SK-N-DZ (cell line): ENCODE data around the gene TNS2.
"Not testable (repeated sequence)": the region's sequence is repeated elsewhere in the genome, so short reads cannot be mapped to it uniquely, and the experiment has no call there.

Experiments
- DNase-seq: peaks from one replicate; pipeline ENCODE4 v3.0.0-alpha.2; 2015; ENCODE audit warnings: low spot score

TNS2 gene

DNA sequence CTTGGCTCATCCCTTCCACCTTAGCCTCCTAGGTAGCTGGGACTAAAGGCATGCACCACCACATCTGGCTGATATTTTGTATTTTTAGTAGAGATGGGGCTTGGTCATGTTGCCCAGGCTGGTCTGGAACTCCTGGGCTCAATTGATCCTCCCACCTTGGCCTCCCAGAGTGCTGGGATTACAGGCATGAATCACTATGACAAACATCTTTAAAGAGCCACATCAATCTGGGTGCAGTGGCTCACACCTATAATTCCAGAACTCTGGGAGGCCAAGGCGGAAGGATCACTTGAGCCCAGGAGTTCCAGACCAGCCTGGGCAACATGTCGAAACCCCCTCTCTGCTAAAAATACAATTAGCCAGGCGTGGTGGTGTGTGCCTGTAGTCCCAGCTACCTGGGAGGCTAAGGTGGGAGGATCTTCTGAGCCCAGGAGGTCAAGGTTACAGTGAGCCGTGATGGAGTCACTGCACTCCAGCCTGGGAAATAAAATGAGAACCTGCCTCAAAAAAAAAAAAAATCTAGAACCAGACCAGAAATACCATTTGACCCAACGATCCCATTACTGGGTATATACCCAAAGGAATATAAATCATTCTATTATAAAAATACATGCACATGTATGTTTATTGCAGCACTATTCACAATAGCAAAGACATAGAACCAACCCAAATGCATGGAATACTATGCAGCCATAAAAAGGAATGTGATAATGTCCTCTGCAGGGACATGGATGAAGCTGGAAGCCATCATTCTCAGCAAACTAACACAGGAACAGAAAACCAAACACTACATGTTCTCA lies 45.1 kb downstream of the TNS2 start:
- not testable (repeated sequence) for DNase-seq

- not testable (repeated sequence) for DNase-seq
Observed at GRCh38 chr12:53095596-53095895, 45.7 kb downstream of the TNS2 start.

DNA sequence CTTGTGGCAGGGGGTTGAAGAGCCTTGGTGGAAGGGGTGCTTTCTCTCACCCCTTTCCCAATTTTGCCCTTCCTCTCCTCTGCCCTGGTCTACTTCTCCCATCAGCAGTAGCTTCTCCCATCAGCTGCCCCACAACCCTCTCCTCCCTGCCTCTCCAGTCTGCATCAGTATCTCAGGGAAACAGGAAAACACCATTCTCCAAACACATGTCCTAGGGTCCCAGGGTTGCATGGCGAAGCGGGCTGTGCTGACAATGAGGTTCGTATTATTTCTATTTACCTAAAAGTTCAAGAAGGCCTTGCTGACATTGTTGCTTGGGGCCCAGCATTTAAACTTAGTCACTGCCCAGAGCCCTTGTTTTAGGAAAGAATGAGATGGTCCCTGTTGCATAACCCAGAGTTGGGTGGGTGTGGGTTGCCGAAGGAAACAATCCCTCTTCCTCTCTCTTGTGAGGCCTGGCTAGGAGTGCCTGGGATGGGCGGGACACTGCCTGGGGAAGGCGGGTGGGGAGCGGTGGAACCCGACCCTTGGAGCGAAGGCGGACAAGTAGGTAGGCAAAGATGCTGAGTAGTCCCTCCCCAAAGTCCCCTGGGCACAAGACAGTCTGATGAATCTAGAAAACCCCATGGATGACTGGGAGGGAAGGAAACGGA lies 46.4 kb downstream of the TNS2 start:
- no peak for DNase-seq

GRCh38 chr12:53096759-53097158 lies 46.9 kb downstream of the TNS2 start:
- no peak for DNase-seq

GRCh38 chr12:53097207-53097563 lies 47.3 kb downstream of the TNS2 start:
- DNase-seq, result no peak

DNA sequence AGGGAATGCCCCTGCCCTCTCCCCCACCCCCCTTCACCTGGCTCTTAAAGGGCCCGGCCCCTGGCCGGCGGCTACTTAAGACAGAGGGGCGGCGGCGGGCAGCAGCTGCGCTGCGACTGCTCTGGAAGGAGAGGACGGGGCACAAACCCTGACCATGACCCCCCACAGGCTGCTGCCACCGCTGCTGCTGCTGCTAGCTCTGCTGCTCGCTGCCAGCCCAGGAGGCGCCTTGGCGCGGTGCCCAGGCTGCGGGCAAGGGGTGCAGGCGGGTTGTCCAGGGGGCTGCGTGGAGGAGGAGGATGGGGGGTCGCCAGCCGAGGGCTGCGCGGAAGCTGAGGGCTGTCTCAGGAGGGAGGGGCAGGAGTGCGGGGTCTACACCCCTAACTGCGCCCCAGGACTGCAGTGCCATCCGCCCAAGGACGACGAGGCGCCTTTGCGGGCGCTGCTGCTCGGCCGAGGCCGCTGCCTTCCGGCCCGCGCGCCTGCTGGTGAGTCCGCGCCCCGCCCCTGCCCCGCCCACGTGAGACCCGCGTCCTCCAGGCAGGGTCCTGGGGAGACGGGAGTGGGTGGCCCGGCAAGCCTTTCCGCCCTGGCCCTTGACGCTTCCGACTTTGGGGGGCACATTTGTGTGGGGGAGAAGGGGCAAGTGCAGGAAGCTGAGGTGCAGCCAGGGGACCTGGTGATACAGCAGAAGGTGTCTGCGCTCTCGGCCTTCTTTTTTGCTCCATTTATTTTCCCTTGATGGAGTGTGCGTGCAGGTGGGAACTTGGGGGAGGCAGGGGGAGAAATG lies 47.9 kb downstream of the TNS2 start, which contains the start of gene IGFBP6:
Gene IGFBP6 (plus strand): TSS at position 104 of the 790 bp plus-strand sequence. CDS start 51 bp downstream, at position 155.
- DNase-seq, result no peak

- DNase-seq, result no peak
Observed at GRCh38 chr12:53098354-53098981, 48.6 kb downstream of the TNS2 start.

- DNase-seq, result peak; percentile 63
Observed at GRCh38 chr12:53099071-53099882, 49.4 kb downstream of the TNS2 start.

DNA sequence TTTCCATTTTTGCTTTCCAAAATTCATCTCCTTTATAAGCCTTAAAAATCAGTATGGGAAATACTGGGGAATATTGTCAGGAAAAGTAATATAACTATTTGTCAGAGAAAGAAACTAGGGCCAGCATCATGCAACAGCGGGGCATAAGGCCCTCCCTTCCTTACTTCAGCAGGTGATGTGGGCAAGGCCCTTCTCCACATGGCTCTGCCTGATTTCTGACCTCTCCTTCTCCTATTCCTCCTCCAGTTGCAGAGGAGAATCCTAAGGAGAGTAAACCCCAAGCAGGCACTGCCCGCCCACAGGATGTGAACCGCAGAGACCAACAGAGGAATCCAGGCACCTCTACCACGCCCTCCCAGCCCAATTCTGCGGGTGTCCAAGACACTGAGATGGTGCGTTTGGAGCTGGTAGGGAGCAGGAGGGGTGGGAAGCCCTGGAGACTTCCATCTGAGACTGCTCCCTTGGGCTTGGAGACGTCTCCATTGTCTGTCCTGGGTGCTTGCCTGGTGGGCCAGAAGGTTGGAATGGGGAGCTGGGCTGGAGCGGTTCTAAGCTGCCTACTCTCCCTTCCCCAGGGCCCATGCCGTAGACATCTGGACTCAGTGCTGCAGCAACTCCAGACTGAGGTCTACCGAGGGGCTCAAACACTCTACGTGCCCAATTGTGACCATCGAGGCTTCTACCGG lies 50.7 kb downstream of the TNS2 start:
- DNase-seq, result no peak

- no peak for DNase-seq
Observed at GRCh38 chr12:53101266-53101665, 51.4 kb downstream of the TNS2 start.

GRCh38 chr12:53101931-53102781 lies 52.3 kb downstream of the TNS2 start:
- no peak for DNase-seq

GRCh38 chr12:53102883-53103807 lies 53.3 kb downstream of the TNS2 start, which contains the start of gene SOAT2:
SOAT2 (plus strand) TSS chr12:53103486; CDS start chr12:53103578, 92 bp downstream.
- DNase-seq, result no peak

DNA sequence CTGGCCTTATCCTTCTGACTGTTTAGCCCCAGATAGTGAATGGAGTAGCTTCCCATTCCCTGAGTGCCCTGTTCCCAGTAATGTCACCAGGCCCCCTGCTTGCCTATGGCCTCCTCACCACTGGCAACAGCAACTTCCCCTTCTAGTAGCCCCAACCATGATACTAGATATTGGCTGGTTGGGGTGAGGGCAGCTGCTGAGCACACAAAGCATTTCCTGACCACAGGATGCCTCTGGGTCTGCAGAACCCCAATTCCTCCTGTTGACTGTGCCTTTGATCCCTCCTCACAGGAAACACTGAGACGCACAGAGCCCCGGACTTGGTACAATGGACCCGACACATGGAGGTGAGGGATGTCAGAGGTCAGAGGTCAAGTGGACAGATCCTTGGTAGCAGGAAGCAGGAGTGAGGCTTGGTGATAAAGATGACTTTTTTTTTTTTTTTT lies 54.0 kb downstream of the TNS2 start:
- DNase-seq, result no peak

- no peak for DNase-seq
Observed at GRCh38 chr12:53105256-53105655, 55.4 kb downstream of the TNS2 start.

- DNase-seq, result no peak
Observed at GRCh38 chr12:53105712-53106439, 56.0 kb downstream of the TNS2 start.

GRCh38 chr12:53107122-53107521 lies 57.3 kb downstream of the TNS2 start:
- DNase-seq, result no peak

DNA sequence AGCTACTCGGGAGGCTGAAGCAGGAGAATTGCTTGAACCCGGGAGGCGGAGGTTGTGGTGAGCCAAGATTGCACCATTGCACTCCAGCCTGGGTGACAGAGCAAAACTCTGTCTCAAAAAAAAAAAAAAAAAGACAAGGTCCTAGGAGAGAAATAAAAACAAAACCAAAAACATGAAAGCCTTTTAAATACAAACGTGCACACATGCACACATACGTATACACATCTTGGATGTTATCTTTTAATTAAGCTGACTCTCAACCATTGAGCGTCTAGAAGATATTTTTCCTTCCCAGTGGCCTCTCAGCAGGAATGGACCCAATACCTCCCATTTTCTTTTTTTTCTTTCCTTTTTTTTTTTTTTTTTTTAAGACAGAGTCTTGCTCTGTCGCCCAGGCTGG lies 62.6 kb downstream of the TNS2 start:
- DNase-seq, result not testable (repeated sequence)
